Heart left ventricle (tissue), 16 donors: ENCODE results near the gene MDFIC. TPM values are rescaled to one million over a fixed set of nuclear protein-coding genes. Genes with fewer than 3 reads are reported as not detected.

Source experiments
- ATAC-seq, 4 donors: fragments of 200-7000 bp; cut with Tn5 transposase; one replicate each; pipeline ENCODE4 v1.9.1; 2020 to 2022; ENCODE audit warnings: moderate library complexity in 4 of 4, mild to moderate bottlenecking in 3 of 4, moderate number of reproducible peaks in 1 of 4
- DNase-seq, 5 donors: peaks; one replicate each; pipeline ENCODE4 v3.0.0-alpha.2; 2020
- H3K27ac ChIP-seq, 12 donors: fragments of 200-600 bp; sonication (generic) in 4 of 12; one replicate each; pipeline versions ENCODE4 v1.5.0 to v1.8.0; 2016 to 2022; ENCODE audit warnings: mild to moderate bottlenecking in 2 of 12
- H3K27me3 ChIP-seq, 9 donors: fragments of 200-600 bp; sonication (generic) in 2 of 9; one replicate each; pipeline versions ENCODE4 v1.5.1 to v1.8.0; 2016 to 2022; ENCODE audit warnings: mild to moderate bottlenecking in 3 of 9
- H3K36me3 ChIP-seq, 9 donors: fragments of 200-600 bp; sonication (generic) in 2 of 9; one replicate each; pipeline versions ENCODE4 v1.5.0 to v1.8.0; 2018 to 2022; ENCODE audit warnings: mild to moderate bottlenecking in 2 of 9
- H3K4me1 ChIP-seq, 12 donors: fragments of 200-600 bp; sonication (generic) in 4 of 12; one replicate each; pipeline versions ENCODE4 v1.5.0 to v1.8.0; 2016 to 2022; ENCODE audit warnings: mild to moderate bottlenecking in 3 of 12
- H3K4me3 ChIP-seq, 12 donors: fragments of 200-600 bp; sonication (generic) in 4 of 12; one replicate each; pipeline versions ENCODE4 v1.5.0 to v1.8.0; 2017 to 2022; ENCODE audit warnings: mild to moderate bottlenecking in 9 of 12, moderate library complexity in 4 of 12
- H3K9me3 ChIP-seq, 12 donors: fragments of 200-600 bp; sonication (generic) in 4 of 12; one replicate each; pipeline versions ENCODE4 v1.5.0 to v1.8.0; 2016 to 2022; ENCODE audit warnings: mild to moderate bottlenecking in 1 of 12
- CTCF ChIP-seq, 12 donors: fragments of 200-600 bp; sonication (generic) in 4 of 12; IDR thresholded peaks; one replicate each; pipeline versions ENCODE4 v1.5.0 to v1.8.0; 2018 to 2022; ENCODE audit warnings: antibody characterized with exemption in 12 of 12, mild to moderate bottlenecking in 5 of 12
- POLR2A ChIP-seq, 2 donors: fragments of 450-650 bp; IDR thresholded peaks; one replicate each; pipeline ENCODE4 v1.6.1; 2017; ENCODE audit warnings: antibody characterized with exemption in 2 of 2, mild to moderate bottlenecking in 2 of 2, moderate library complexity in 2 of 2
- WGBS, 4 donors: extraction: QIAGEN DNeasy Blood & Tissue Kit in 2 of 4; methylation state at CpG; one replicate each; pipeline versions ENCODE4 v1.1.5 to v1.1.7; 2013 to 2018; 5-methylcytosine and 5-hydroxymethylcytosine counted together
- intact Hi-C, 10 donors: fragments of 100-400 bp; cut with DNase I; formaldehyde crosslinking; loops; one replicate each; pipeline versions ENCODE4 v1.11.1 to v1.14.2; 2022
- polyA plus RNA-seq, 2 donors: library from polyadenylated mRNA; stranded (reverse); fragments of 200-250 nt; gene quantifications; one replicate each; pipeline ENCODE4 v1.2.3, GENCODE V29; 2013
- total RNA-seq, 9 donors: library from RNA; depleted of rRNA in 2 of 9; stranded (reverse); fragments of >200 nt in 2 of 9; fragmentation: NEBNext Ultra II Directional in 3 of 9; extraction: Animal tissue kit (Norgen Biotek cat#: 25700) in 3 of 9; gene quantifications; one replicate each; pipeline versions ENCODE4 v1.1.0 to v1.2.4, GENCODE V29; 2016 to 2023
- donor health status: ischemic (EF 13 %, LVEDD 7.1; RV severe dilation, severe dysfunction).
- donor health status: healthy with polysubstance abuse.
- donor health status: DM: no; HTN: yes; CAD: no.
- donor health status: DM: no; HTN: no; CAD: no.
- donor health status: ischemic (EF 25% LVEDD 6.9; RV normal size, moderate dysfunction).
- donor health status: ischemic (EF 25% LVEDD 5.7; RV mildly dilated, moderate dysfunction).
- donor health status: healthy.
- donor health status: DM: yes; HTN: yes; CAD: no.
- donor health status: ischemic (EF 35%, LVEDD 5.7; RV mildly dilated, moderate dysfunction).
- donor health status: nonischemic (EF 11% LVEDD 7.7; RV severe dilation, severe dysfunction).
- donor health status: DM: yes; HTN: yes; CAD: no.
- donor health status: PGD.
- donor health status: ischemic (EF 29% LVEDD 5.4; RV normal size, mild dysfunction).
- donor health status: nonischemic (EF 23%, LVEDD 6.1; RV moderate dilation, normal function).

Gene MDFIC
- total and polyA plus RNA-seq, 11 donors: 11.2 to 51.8 (median 28.3) TPM

DNA sequence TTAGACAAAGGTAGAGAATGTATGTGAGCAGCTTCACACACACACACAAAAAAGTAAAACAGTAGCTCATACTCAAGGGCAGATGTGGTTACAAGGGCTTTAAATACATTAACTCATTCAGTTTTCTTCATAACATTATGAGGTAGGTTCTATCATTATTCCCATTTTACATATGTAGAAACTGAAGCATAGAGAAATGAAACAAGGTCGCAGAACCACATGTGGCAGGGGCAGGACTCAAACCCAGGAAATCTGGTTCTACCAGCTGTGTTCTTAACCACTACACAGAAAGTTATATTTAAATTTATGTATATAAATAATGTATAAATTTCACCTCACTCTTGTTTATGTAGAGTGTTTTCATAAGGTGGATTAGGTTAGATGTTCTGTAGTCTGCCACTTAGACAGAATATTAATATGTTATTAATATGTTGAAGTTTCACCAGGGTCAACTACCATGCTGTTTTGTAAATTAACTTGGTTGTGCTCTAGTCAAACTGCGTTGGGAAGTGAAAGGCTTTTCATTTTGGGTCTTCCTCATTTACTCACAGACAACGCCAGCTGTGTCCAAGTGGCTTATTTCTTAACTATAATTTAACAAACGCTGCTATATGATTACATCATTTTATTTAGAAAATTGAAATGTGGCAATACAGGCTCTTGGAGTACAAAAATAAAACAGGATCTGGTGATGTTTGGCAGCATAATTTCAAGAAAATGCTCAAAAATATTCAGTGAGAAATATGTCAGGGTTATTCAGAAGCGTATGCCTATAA, 138.4 kb downstream of the MDFIC start:
- 77 to 87% (median 83%) methylated on average over 5 of the region's 5 CpGs for WGBS, 4 donors
- no peaks in the 10 kb centered on the region for H3K27me3 ChIP-seq
- ATAC-seq (peak in 1 of 4 donors; percentile 36), DNase-seq (peak in 1 of 5 donors; percentile 26)
- no peaks in the 10 kb centered on the region for H3K36me3 ChIP-seq
- peak overlapping the region in 1 of 12 donors; percentile 54 for H3K27ac ChIP-seq
- no peak for TF ChIP-seq POLR2A (IDR thresholded peaks at IDR 0.05)
- peaks cover 0 to 13% (median 0%) of the 10 kb centered on the region in 12 donors for H3K4me1 ChIP-seq
- H3K9me3 ChIP-seq: no peaks in the 10 kb centered on the region
- no peak overlapping the region for H3K4me3 ChIP-seq
- intact Hi-C loops: no loop called here

DNA sequence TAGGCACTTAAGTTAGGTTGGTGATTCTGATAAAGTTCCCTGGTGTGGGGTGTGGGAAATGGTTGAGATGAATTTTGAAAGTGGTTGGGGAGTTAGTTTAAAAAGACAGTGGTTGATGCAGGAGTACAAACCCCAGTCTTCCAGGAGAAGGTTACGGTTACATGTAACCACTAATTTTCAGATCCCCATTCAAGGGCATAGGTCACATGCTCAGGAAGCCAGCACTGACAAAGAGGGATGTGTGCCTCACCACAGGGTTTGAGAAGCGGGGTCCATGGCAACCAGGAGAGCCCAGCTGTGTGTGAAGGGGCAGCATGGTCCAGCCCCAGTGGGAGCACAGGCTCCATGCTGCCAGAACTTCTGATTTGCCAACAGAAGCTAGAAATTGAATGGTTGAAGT, 144.2 kb downstream of the MDFIC start:
- no peaks in the 10 kb centered on the region for H3K9me3 ChIP-seq
- TF ChIP-seq POLR2A (IDR thresholded peaks at IDR 0.05) (no peak), CTCF (IDR thresholded peaks at IDR 0.05) (no peak)
- no peaks in the 10 kb centered on the region for H3K36me3 ChIP-seq
- no peaks in the 10 kb centered on the region for H3K27me3 ChIP-seq
- H3K4me1 ChIP-seq: peaks cover 0 to 7% (median 0%) of the 10 kb centered on the region in 12 donors
- ATAC-seq (no peak), DNase-seq (peak in 1 of 5 donors; percentile 29)
- H3K4me3 ChIP-seq: no peak overlapping the region
- H3K27ac ChIP-seq: no peak overlapping the region
- intact Hi-C loops: no loop called here
- WGBS, 4 donors: 68 to 97% (median 92%) methylated on average over 2 of the region's 2 CpGs

GRCh38 chr7:115066634-115067033, 144.7 kb downstream of the MDFIC start:
- H3K27me3 ChIP-seq: no peaks in the 10 kb centered on the region
- no peaks in the 10 kb centered on the region for H3K36me3 ChIP-seq
- intact Hi-C loops: no loop called here
- ATAC-seq: no peak
- H3K9me3 ChIP-seq: no peaks in the 10 kb centered on the region
- no peak for DNase-seq
- no peak overlapping the region for H3K4me3 ChIP-seq
- H3K27ac ChIP-seq: no peak overlapping the region
- 72 to 84% (median 81%) methylated on average over 1 of the region's 1 CpG for WGBS, 4 donors
- no peak for TF ChIP-seq POLR2A (IDR thresholded peaks at IDR 0.05)
- no peak for TF ChIP-seq CTCF (IDR thresholded peaks at IDR 0.05)
- peaks cover 0 to 7% (median 0%) of the 10 kb centered on the region in 12 donors for H3K4me1 ChIP-seq

GRCh38 chr7:115068220-115068619, 146.3 kb downstream of the MDFIC start:
- no peak overlapping the region for H3K27ac ChIP-seq
- H3K9me3 ChIP-seq: no peaks in the 10 kb centered on the region
- 94 to 98% (median 96%) methylated on average over 1 of the region's 1 CpG for WGBS, 4 donors
- peaks cover 0 to 7% (median 0%) of the 10 kb centered on the region in 12 donors for H3K4me1 ChIP-seq
- no peak for TF ChIP-seq POLR2A (IDR thresholded peaks at IDR 0.05)
- H3K36me3 ChIP-seq: no peaks in the 10 kb centered on the region
- no peaks in the 10 kb centered on the region for H3K27me3 ChIP-seq
- no peak overlapping the region for H3K4me3 ChIP-seq
- ATAC-seq (no peak), DNase-seq (no peak)
- intact Hi-C loops: no loop called here
